Hematopoietic multipotent progenitor cell treated with erythropoietin and hydrocortisone succinate and interleukin-3 and kit ligand, for 15 days (in vitro differentiated cells): ENCODE data around the gene DOK4.
"Not testable (repeated sequence)": the region's sequence is repeated elsewhere in the genome, so short reads cannot be mapped to it uniquely, and the experiment has no call there.

Experiments used
- DNase-seq: peaks from one replicate; pipeline ENCODE4 v3.0.0-alpha.2; 2015; ENCODE audit warnings: low spot score

Gene DOK4

DNA sequence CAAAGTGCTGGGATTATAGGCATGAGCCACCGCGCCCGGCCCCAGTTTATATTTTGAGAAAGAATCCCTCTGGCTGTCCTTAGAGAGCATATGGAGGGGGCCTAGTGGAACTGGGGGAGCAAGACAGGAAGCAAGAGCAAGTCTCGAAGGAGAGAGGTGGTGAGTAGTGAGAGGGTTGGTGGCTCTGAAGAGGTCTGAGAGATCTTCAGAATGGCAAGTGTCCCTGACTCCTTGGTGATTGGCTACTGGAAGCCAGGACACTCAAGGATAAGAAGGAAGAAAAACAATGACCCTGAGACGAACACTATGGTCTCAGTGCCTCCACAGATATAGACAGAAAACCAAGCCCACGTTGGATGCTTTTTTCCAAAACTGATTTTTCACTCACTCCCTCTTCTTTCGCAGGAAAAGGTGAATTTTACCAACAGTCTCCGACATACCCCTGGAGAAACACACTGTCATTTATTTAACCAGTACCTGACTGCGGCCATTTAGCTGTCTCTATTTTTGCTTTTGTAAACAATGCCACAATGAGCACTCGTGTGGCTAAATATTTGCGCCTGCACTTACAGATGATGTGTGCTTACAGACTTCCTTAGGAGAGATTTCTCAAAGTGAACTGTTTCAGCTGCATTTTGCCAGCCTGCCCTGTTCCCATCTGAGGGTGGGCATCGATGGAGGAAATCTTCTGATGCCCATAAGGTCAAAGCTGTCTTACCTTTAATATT is 15.9 kb upstream of the DOK4 start:
- no peak for DNase-seq

DNA sequence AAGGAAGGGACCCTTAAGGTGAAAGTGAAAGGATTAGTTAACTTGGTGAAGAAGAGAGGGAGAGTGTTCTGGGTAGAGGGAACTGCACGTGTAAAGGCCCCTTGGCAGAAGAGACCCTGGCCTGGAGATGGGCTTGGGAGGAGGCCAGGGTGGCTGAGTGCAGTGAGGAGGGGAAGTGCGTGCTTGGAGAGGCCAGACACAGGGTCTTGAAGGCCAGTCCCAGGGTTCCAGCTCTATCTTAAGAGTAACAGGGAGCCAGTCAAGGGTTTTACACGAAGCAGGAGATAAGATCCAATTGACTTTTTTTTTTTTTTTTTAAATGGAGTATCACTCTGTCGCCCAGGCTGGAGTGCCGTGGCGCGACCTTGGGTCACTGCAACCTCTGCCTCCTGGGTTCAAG is 15.2 kb upstream of the DOK4 start:
- DNase-seq = no peak

DNA sequence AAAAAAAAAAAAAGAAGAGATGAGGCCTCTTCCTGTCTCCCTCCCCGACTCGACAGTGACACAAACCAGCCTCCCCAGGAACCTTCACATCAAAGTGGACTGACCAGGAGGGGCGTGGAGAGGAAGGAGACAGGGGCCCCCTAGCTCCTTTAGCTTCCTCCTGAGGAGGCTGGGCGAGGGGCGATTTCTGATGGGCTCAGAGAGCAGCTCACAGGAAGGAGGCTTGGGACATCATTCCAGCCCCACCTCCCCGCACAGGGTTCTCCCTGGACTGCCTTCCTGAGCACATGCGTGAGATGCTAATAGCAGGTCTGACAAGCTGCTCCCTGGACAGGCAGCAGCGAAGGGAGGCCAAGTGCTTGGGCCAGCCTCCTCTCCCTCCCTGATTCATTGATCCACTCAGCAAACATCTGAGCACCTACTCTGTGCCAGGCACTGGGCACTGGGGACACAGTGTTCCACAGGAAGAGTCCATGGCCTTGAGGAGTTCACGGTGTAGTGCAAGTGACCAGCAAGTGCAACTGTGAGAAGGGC is 14.4 kb upstream of the DOK4 start:
- no peak for DNase-seq

DNA sequence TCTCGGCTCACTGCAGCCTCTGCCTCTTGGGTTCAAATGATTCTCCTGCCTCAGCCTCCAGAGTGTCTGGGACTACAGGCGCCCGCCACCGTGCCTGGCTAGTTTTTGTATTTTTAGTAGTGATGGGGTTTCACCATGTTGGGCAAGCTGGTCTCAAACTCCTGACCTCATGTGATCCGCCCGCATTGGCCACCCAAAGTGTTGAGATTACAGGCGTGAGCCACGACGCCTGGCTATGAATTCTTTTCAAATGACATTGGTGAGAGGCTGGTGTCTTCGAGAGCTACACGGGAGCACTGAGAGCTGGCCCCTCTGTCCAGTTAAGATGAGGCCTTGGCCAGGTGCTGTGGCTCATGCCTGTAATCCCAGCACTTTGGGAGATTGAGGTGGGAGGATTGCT is 13.6 kb upstream of the DOK4 start:
- not testable (repeated sequence) for DNase-seq

DNA sequence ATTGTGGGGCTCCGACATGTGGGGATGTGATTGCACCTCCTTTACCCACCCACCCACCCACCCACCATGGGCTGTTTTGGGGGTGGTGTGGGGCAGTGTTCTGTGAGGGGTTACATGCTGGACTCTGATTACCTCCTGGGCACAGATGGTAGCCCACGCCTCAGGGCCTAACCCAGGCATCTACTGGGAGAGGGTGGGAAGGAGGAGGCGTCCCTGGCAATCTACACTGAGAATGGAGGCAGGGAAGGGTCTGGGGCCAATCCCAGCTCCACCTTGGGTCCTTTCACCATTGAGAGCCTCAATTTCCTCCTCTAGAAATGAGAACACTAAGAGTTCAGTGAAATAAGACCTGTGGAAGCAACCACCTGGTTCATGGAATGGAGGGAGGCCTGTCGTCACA is 11.7 kb upstream of the DOK4 start:
- no peak for DNase-seq

DNA sequence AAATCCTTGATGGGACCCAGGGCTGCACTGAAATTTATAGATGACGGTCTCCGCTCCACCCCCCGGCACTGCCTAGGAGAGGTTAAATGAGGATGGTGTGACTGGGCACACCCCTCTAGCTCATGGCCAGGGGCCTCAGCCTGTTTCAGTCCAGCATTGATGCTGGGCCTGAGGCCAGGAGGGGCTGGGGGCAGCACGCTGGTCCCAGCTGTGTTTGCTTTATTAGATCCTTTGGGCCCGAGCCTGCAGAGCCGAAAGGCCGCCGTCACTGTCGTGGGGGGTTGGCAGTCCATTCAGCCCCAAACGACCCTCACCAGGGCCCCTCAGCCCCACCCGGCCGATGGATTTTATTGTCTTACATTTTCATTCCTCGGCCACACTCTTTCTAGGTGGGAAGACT is 10.8 kb upstream of the DOK4 start:
- no peak for DNase-seq

DNA sequence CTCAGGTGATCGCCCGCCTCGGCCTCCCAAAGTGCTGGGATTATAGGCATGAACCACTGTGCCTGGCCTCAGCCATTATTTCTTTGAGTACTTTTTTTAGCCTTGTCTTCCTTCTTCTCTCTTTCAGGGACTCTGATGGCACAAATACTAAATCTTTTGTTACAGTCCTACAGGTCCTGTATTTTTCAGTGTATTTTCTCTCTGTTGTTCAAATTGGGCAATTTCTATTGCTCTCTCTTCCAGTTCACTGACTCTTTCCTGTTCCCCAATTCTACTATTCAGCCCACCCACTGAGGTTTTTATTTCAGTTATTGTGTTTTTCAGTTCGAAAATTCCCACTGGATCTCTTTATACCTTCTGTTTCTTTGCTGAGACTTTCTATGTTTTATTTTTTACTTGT is 7.5 kb upstream of the DOK4 start:
- DNase-seq = no peak

DNA sequence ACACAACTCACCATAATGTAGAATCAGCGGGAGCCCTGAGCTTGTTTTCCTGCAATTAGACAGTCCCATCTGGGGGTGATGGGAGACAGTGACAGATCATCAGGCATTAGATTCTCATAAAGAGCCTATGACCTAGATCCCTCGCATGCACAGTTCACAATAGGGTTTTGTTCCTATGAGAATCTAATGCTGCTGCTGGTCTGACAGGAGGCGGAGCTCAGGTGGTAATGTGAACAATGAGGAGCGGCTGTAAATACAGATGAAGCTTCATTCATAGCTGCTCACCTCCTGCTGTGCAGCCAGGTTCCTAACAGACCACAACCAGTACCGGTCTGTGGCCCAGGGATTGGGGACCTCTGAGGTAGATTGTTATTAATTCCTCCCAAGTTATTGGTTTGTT is 2.9 kb upstream of the DOK4 start:
- DNase-seq = no peak

DNA sequence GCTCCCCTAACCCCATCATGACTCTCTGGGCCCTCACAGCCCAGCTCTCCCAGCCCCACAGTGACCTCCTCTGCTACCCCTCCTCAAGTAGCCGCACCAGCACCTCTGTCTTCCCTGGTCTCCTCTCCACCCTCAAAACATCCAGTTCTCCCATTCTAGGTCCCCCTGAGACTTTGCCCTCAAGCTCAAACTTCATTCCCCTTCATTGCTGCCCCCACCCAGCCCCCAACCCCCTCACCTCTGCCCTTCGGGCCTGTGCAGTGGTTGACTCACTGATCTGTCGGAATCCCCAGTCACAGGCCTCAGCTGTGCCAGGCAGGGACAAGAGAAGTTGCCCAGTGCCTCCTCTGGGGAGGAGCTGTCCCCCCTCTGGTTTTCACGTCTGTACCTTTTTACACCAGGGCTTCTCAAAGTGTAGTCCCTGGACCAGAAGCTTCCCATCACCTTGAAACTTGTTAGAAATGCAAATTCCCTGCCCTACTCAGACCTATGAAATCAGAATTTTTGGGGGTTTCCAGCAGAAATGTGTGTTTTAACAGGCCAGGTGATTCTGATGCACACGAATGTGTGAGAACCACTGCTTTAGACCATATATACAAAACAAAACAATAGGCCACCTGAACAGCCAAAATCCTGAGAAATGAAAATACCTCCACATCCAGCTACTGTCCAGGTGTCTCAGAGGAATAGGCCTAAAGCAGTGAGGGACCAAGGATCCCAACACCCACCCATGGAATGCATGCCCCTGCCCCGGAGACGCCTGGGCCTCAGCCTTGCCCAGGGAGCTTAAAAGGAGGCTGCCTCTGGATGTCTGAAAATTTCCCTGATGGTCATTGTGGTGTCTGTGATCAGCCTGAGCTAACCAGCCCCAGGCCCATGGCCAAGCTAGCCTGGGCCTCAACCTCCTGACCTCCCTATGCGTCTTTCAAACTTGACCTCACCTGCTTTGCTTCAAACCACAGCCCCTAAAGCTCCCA is 853 bp upstream of the DOK4 start:
- DNase-seq = no peak

DNA sequence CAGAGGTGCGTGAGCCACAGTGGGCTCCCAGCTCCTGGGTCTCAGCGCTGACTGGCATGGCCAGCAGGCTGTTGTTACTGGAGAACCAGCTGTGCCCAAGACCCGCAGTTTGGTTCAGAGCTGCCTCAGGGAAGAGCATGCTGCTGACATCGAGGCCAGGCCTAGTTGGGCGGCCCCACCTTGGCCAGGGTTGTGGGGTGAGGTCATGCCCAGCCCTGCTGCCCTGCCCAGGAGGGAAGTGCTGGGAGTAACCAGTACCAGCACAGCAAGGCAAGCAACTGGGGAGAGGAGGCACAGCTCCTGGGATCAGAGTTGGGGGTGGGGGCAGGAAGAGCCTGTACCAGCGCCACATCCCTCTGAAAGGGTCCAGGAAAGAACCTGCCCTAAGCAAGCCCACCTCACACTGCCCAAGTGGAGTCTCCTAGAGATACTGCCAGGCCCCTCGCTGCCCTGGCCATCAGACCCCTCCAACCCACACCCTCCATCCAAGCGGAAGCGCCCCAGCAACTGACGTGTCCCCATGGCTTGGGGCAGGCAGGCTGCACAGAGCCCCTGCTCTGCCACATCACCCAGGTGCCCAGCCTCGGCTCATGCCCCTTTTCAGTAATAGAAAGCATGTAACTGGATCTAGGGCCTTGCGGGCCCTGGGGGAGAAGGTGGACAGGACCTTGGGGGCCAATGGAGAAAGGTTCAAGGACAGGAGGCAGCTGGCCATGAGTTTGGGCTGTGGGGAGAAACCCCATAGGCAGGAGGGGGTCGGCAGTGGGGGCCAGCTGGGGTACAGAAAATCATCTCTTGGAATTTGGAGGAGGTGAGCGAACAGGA is 990 bp downstream of the DOK4 start:
- no peak for DNase-seq

DNA sequence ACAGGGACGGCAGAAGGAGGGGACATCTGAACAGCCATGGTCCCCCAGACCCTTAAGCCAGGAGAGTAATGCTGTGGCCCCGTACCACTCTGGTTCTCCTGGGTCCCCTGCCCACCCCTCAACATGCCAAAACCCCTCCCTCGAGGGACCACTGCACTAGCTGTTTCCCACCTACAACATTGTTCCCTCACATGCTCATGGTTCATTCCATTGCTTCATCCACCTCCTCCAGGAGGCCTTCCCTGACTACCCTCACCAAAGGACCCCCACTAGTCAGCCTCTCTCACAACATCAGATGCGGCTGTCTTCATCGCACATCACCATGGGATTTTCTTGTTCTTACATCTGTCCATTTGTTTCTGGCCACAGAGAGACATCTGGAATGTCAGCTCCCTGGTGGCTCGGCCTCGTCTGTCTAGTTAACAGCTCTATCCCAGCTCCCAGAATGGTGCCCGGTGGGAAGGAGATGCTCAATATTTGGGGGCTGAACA is 1.7 kb downstream of the DOK4 start:
- no peak for DNase-seq

DNA sequence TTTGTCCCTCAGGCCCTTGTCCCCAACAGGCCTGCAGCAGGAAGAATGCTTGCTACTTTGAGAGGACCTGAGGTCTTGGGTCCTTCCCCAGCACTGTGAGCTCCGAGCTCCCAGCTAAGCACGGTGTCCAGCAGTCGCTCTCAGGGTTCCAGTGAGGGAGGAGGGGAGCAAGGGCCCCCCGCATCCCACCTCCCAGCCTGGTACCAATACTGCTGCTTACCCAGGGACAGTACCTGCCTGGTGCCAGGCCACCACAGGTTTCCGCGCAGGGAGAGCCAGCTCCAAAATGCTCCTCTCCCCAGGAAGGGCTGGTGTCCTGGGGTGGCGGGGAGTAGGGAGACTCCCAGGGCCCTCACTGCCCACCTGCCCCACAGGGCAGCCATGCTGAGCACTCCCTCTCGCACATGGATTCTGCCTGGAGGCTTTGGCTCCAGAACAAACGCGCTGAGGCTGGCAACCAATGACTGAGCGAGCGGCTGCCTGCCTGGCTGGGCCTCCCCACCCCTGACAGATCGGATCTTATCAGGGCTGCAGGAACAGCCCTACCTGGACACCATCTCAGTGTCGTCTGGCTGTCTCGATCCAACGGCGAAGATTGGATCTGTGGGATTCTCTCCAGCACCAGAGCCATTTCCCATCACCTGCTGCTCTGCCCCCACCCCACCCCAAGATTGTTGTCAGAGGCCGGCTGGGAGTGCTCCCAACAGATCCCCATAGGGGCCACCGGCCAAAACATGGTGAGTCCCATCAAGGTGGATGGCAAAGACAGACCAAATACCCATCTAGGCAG is 2.4 kb downstream of the DOK4 start:
- no peak for DNase-seq

DNA sequence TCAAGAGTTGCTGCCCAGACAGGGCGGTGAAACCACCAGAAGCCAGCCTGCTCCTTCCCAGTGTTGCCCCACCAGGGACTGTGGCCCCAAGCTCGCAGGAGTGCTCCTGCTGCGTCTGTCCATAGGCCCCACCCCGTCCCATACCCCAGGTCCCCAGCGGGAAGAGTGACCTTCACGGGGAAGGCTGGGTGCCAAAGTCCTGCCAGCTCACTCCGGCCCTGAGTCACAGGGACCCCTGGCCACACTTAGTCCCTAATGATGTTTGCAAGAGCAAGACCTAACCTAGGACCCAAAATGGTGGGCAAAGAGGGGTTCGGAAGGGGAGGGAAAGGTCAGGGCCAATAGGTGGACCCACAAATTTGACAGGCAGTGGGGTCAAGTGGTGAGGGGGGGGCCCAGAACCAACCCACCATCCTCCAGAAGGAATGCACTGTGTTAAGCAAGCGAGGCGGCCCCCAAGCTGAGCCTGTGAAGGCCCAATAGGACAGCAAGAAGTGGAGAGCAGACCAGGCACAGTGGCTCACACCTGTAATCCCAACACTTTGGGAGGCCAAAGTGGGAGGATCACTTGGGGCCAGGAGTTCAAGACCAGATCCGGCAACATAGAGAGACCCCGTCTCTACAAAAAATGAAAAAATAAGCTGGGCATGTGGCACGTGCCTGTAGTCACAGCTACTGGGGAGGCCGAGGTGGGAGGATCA is 3.3 kb downstream of the DOK4 start:
- DNase-seq = no peak

DNA sequence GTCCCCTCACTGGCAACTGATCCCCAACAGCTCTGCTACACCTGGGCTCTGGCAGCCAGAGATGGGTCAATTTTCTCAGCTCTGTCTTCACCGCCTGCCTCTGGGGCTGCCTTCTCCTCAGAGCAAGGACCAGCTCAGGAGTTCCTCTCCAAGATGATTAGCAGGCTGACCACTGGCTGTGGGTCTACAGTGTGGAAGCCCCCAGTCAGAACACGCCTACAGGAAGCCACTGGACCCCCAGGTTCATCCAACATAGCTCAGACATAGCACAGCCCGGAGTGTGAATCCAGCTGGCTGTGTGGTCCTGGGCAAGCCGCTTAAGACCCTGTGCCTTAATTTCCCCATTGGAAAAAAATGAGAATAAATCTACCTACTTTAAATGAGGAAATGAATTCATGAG is 4.9 kb downstream of the DOK4 start:
- DNase-seq = no peak

DNA sequence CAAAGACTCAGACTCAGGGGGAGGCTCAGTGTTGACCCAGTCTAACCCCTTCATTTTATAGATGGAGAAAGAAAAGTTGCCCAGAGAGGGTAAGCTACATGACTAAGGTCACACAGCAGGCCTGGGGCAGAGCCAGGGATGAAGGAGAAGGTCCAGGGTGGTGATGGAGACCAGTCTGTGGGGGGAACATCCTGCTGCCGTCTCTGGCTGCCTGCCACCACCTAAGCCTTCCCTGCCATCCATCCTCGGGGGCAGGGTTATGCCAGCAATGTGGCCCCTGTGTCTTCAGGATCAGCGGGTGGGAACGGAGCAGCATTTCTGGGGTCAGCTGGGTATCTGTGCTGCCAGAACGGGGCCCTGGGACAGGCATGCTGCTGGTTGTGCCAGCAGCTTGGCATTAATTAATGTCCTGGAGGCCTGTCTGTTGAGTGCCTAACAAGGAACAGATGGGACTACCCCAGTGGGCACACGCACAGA is 5.5 kb downstream of the DOK4 start:
- DNase-seq = no peak

DNA sequence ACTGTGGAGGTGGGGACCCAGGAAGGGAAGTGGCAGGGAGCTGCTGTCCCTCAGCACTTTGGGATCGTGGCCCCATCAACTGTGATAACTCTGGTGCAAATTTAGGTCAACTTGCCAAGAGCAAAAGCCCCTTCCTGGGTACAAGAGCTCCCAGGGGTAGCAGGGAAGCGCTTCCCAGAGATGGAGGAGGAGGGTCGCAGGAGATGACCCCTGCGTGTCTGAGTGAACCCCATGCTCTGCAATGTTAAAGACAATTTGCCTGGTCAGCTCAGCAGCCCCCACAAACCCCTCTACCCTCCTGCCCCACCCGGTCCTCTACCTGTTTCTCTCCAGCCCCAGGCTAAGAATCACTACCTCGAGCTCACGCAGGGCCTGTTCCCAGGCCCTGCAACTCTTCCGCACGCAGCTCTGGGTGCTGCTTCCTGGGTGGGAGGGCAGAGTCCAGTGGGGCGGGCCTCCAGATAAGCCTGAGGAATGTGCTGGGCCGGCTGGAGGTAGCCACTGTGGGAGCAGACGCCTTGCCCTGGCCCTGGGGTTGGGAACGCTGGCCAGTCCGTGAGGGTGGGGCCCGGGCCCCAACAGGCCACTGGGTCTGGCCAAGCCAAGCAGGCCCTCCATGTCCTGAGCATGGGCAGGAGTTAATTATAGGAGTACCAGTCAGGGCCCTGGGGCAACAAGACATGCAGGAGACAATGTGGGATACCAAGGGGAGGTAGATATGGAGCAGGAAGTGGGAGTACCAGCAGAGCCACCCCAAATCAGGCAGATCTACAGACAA is 6.1 kb downstream of the DOK4 start:
- DNase-seq = no peak

DNA sequence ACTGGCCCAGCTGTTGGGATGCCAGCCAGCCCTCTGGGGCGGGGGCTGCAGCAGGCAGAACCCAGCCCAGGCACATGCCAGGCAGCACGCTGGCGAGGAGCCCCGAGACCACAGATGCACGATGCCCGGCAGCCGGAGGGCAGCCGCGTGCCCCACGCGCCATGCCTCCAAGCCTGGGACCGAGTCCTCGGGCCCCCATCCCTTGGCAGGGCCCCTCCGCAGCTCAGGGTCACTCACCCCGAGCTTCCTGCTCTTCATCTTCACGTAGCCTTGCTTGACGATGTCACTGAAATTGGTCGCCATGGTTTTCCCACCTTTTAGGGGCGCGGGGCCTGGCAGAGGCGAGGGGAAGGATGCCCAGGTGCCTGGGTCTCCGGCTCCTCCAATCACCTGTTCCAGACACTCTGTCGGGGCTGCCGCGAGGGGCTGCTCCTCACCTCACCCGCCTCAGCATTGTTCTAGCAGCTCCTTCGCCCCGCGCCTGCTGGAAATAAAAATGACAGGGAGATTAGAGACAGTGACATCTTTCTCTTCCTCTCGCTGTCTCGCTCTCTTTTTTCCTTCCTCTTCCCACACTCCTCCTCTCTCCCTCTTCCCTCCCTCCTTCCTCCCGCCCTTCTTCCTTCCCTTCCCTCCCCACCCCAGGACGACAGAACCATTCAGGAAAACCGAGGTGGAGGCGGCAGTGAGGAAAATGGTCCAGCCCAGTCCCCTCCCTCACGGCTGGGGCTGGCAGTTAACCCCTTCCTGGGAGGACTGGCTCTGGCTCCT is 6.9 kb downstream of the DOK4 start:
- no peak for DNase-seq

DNA sequence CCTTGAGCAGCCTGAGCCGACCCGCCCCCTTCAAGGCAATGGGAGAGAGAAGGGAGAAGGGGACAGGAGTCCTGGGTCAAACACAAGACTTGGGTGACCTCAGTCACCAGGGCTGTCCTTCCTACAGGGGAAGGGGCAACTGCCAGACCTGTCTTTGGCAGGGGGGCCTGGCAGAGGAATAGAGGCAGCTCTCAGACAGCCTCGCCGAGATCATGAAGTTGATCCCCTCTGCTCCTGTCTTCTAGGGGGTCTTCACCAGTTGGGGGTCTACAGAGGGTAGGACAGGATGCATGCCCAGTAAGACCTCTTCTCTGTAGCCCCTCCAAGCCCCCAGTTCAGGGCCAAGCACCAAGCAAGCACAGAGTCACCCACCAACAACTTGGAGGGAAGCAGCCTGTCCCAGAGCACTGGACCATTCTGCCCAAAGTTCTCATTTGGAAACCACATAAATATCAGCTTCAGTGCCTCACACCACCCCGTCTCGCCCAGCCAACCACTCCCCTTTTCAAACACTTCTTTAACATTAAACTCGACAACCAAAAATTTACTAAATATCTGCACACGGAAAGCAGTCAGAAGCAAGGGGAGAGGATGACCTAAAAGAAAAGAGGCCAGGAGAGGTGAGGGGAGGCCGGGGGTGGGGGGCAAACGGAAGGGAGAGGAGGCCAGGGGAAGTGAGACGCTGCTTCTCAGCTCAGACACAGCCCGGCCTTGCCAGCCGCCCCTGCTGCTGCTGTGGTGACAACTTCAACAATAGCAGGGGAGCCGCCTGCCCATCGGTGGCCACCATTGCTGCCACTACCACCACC is 7.7 kb downstream of the DOK4 start:
- DNase-seq = no peak
